GM23248 (cell line): ENCODE results near the gene WNK2. TPM values are rescaled to one million over a fixed set of nuclear protein-coding genes. Genes with fewer than 3 reads are reported as not detected.

Experiments
- DNase-seq: peaks from one replicate; pipeline ENCODE4 v3.0.0-alpha.2; 2015
- H2AFZ ChIP-seq: fragments of 200-600 bp; sonication (generic); 2 replicates; pipeline ENCODE4 v1.6.1; 2016; ENCODE audit warnings: antibody characterized with exemption
- H3F3A ChIP-seq: fragments of 200-600 bp; sonication (generic); 2 replicates; pipeline ENCODE4 v1.6.1; 2016; ENCODE audit warnings: mild to moderate bottlenecking, antibody characterized with exemption, mixed run types; ENCODE audit not compliant: insufficient read depth
- H3K27ac ChIP-seq: fragments of 200-600 bp; sonication (generic); 2 replicates; pipeline ENCODE4 v1.5.1; 2016; ENCODE audit warnings: mild to moderate bottlenecking
- H3K27me3 ChIP-seq: fragments of 200-600 bp; sonication (generic); replicated peaks from 2 replicates; pipeline ENCODE4 v1.6.1; 2016; ENCODE audit warnings: mild to moderate bottlenecking; ENCODE audit not compliant: insufficient read depth
- H3K36me3 ChIP-seq: fragments of 200-600 bp; sonication (generic); 2 replicates; pipeline ENCODE4 v1.6.1; 2016; ENCODE audit warnings: low read depth, mild to moderate bottlenecking
- H3K4me1 ChIP-seq: fragments of 200-600 bp; sonication (generic); 2 replicates; pipeline ENCODE4 v1.6.1; 2016; ENCODE audit warnings: mild to moderate bottlenecking; ENCODE audit not compliant: insufficient read depth
- H3K4me2 ChIP-seq: fragments of 200-600 bp; sonication (generic); one replicate; pipeline ENCODE4 v1.6.1; 2016; ENCODE audit warnings: mild to moderate bottlenecking; ENCODE audit not compliant: unreplicated experiment
- H3K4me3 ChIP-seq: fragments of 200-600 bp; sonication (generic); 2 replicates; pipeline ENCODE4 v1.5.1; 2016; ENCODE audit warnings: mild to moderate bottlenecking
- H3K79me2 ChIP-seq: fragments of 200-600 bp; sonication (generic); 2 replicates; pipeline ENCODE4 v1.6.1; 2016; ENCODE audit warnings: mild to moderate bottlenecking; ENCODE audit not compliant: insufficient read depth
- H3K9ac ChIP-seq: fragments of 200-600 bp; sonication (generic); 2 replicates; pipeline ENCODE4 v1.6.1; 2016; ENCODE audit warnings: mild to moderate bottlenecking
- H3K9me2 ChIP-seq: fragments of 200-600 bp; sonication (generic); 2 replicates; pipeline ENCODE4 v1.6.1; 2016; ENCODE audit warnings: mixed run types, mild to moderate bottlenecking, moderate library complexity; ENCODE audit not compliant: insufficient read depth
- H3K9me3 ChIP-seq: fragments of 200-600 bp; sonication (generic); one replicate; pipeline ENCODE4 v1.6.1; 2017; ENCODE audit warnings: low read depth
- H4K20me1 ChIP-seq: fragments of 200-600 bp; sonication (generic); 2 replicates; pipeline ENCODE4 v1.6.0; 2016; ENCODE audit not compliant: insufficient read depth
- EZH2 ChIP-seq: fragments of 200-600 bp; sonication (generic); IDR thresholded peaks from 2 replicates; pipeline ENCODE4 v1.6.1; 2018; ENCODE audit warnings: antibody characterized with exemption, mild to moderate bottlenecking; ENCODE audit not compliant: insufficient read depth, poor library complexity, severe bottlenecking
- EZH2phosphoT487 ChIP-seq: fragments of 200-600 bp; sonication (generic); IDR thresholded peaks from 2 replicates; pipeline ENCODE4 v1.6.1; 2018; ENCODE audit warnings: antibody characterized with exemption, moderate library complexity, mild to moderate bottlenecking, low read depth; ENCODE audit not compliant: insufficient read depth
- WGBS, 2 experiments: methylation state at CpG; one replicate each; pipeline ENCODE4 v1.1.6; 2015 to 2017; ENCODE audit warnings: low lambda C conversion rate in 2 of 2, low coverage in 1 of 2; ENCODE audit errors: missing lambda C conversion rate in 2 of 2; 5-methylcytosine and 5-hydroxymethylcytosine counted together
- in situ Hi-C: fragments of 300-500 bp; cut with MboI; formaldehyde crosslinking; loops from 2 replicates; pipeline ENCODE4 v1.15.0; 2020
- polyA plus RNA-seq: library from polyadenylated mRNA; unstranded; fragments of >200 nt; fragmentation: Nextera tagmentation; extraction: Ambion mirVana; gene quantifications from 2 replicates; pipeline ENCODE4 v1.2.1, GENCODE V29; 2016
- total RNA-seq: library from RNA; depleted of rRNA; stranded (reverse); fragments of >200 nt; shearing (Covaris generic); gene quantifications from 2 replicates; pipeline ENCODE4 v1.2.3, GENCODE V29; 2014

Gene WNK2
- total and polyA plus RNA-seq, 2 experiments from 2014 or later: not detected

DNA sequence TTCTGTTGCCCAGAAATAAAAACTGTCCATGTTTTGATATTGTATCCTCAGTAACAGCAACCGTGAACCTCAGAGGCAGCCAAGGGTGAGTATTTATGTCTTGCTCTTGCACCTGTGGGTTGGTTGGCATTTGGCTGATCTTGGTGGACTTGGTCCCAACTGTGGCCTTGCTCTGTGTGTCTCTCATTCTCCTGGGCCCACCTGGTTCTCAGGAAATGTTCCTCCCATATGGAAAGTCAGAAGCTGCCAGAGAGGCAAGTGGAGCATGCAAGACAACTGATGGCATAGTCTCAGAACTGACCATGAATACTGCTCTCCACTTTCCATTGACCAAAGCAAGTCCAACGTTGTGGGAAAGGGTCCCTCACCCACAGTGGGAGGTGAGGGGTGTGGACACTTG lies 36.3 kb upstream of the WNK2 start:
- H2AFZ ChIP-seq: no peak overlapping the region
- no peaks in the 10 kb centered on the region for H3K9me3 ChIP-seq
- no peaks in the 10 kb centered on the region for H3K27me3 ChIP-seq
- no peaks in the 10 kb centered on the region for H3K4me1 ChIP-seq
- H3K36me3 ChIP-seq: no peaks in the 10 kb centered on the region
- H3K79me2 ChIP-seq: no peaks in the 10 kb centered on the region
- no peak for DNase-seq
- H3K27ac ChIP-seq: no peak overlapping the region
- H4K20me1 ChIP-seq: no peaks in the 10 kb centered on the region
- no peak for TF ChIP-seq EZH2
- no peak for TF ChIP-seq EZH2phosphoT487
- H3K9me2 ChIP-seq: no peaks in the 10 kb centered on the region
- H3K9ac ChIP-seq: no peak overlapping the region
- in situ Hi-C loops: no loop called here
- peaks cover 6% of the 10 kb centered on the region; the same call in 1 of the 2 replicates for H3F3A ChIP-seq
- H3K4me3 ChIP-seq: no peak overlapping the region
- 56 to 69% methylated on average over 2 of the region's 2 CpGs for WGBS, 2 experiments
- H3K4me2 ChIP-seq: no peak overlapping the region

- no peak overlapping the region for H2AFZ ChIP-seq
- no peak overlapping the region for H3K9ac ChIP-seq
- H3K79me2 ChIP-seq: no peaks in the 10 kb centered on the region
- peaks cover 6% of the 10 kb centered on the region; the same call in 1 of the 2 replicates for H3F3A ChIP-seq
- in situ Hi-C loops: no loop called here
- H3K4me1 ChIP-seq: no peaks in the 10 kb centered on the region
- TF ChIP-seq EZH2phosphoT487: no peak
- no peak for TF ChIP-seq EZH2
- H3K9me3 ChIP-seq: no peaks in the 10 kb centered on the region
- no peaks in the 10 kb centered on the region for H4K20me1 ChIP-seq
- no peaks in the 10 kb centered on the region for H3K9me2 ChIP-seq
- no peak overlapping the region for H3K4me3 ChIP-seq
- WGBS, 2 experiments: 81 to 83% methylated on average over 2 of the region's 2 CpGs
- no peaks in the 10 kb centered on the region for H3K27me3 ChIP-seq
- no peaks in the 10 kb centered on the region for H3K36me3 ChIP-seq
- H3K4me2 ChIP-seq: no peak overlapping the region
- DNase-seq: no peak
- no peak overlapping the region for H3K27ac ChIP-seq
Observed at GRCh38 chr9:93148721-93149120, 35.2 kb upstream of the WNK2 start.

DNA sequence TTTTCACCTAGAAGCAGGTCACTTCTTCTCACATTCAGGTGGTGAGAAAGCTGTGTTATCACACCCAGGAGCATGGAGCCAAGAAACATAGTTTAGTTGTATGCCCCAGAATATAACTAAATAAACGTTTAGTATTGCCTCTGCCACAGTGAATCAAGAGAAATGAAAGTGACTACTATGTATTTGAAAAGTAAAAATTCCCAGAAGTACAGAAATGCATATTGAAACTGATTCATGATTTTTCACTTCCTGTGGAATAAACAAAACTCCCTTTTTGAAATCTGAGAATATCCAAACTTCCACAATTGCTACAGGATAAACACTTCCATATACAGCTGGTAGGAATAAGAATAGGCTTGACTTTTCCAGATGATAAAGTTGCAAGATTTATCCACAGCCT lies 34.6 kb upstream of the WNK2 start:
- Histone ChIP-seq H3K9ac (no peak overlapping the region), H3K79me2 (no peaks in the 10 kb centered on the region), H3K27ac (no peak overlapping the region), H4K20me1 (no peaks in the 10 kb centered on the region), H3K4me1 (no peaks in the 10 kb centered on the region), H3F3A (peaks cover 6% of the 10 kb centered on the region; the same call in 1 of the 2 replicates), H3K9me2 (no peaks in the 10 kb centered on the region), H3K4me3 (no peak overlapping the region), H3K9me3 (no peaks in the 10 kb centered on the region), H3K4me2 (no peak overlapping the region), H3K27me3 (no peaks in the 10 kb centered on the region), H2AFZ (no peak overlapping the region), H3K36me3 (no peaks in the 10 kb centered on the region)
- 3 to 9% methylated on average over 1 of the region's 1 CpG for WGBS, 2 experiments
- no peak for TF ChIP-seq EZH2phosphoT487
- TF ChIP-seq EZH2: no peak
- in situ Hi-C loops: no loop called here
- DNase-seq: no peak

DNA sequence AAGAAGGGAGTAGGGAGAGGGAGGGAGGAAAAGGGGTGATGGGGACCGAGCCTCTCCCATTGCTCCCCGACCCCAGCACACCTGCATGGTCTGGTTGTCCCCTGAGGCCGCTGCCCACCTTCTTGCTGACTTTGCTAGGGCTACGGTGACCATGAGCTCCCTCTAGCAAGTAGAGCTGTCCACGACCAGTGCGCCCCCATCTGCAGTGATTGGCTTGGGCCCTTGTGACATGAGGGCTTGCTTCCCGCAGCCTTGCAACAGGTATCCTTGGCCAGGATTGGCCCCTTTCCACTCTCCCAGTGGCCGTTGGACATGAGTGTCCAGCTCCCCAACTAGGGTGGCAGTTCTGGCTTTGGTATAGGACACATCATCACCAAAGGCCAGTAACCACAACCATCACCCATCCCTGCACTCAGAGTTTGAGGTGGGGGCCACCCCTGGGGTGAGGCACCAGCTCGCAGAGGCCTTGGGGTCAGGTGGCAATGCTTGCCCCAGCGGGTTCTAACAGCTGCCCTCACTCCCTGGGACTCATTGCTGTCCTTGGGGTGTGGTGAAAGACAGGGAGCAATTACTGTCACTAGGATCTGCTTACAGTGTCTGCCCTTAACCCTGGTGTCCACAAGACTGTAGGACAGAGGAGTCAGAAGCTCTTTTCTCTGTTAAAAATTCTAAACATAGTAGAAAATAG lies 32.7 kb upstream of the WNK2 start:
- H3K27me3 ChIP-seq: no peaks in the 10 kb centered on the region
- H4K20me1 ChIP-seq: no peaks in the 10 kb centered on the region
- no peak overlapping the region for H3K4me2 ChIP-seq
- in situ Hi-C loops: loop anchor here (25.0 kb wide), 1 partner anchor 411 kb away; no protein-coding TSS in a partner anchor
- no peak overlapping the region for H2AFZ ChIP-seq
- H3K9me3 ChIP-seq: no peaks in the 10 kb centered on the region
- no peaks in the 10 kb centered on the region for H3K4me1 ChIP-seq
- H3K27ac ChIP-seq: no peak overlapping the region
- H3K4me3 ChIP-seq: no peak overlapping the region
- no peak overlapping the region for H3K9ac ChIP-seq
- no peaks in the 10 kb centered on the region for H3K79me2 ChIP-seq
- peaks cover 6% of the 10 kb centered on the region; the same call in 1 of the 2 replicates for H3F3A ChIP-seq
- no peaks in the 10 kb centered on the region for H3K36me3 ChIP-seq
- no peak for TF ChIP-seq EZH2
- no peak for TF ChIP-seq EZH2phosphoT487
- no peaks in the 10 kb centered on the region for H3K9me2 ChIP-seq
- WGBS, 2 experiments: 69 to 74% methylated on average over 9 to 10 of the region's 10 CpGs
- no peak for DNase-seq
